ENCODE measurements around the gene GGPS1.
A peak's percentile ranks its signal among the peaks of the same experiment; 100 is the strongest.
"Not testable (repeated sequence)": the region's sequence is repeated elsewhere in the genome, so short reads cannot be mapped to it uniquely, and the experiment has no call there.

Gene GGPS1

GRCh38 chr1:235342471-235342870 lies 14.1 kb downstream of the GGPS1 start:
- no peak for DNase-seq

- DNase-seq = no peak
These were observed 15.4 kb downstream of the GGPS1 start for GRCh38 chr1:235343726-235344125.

- DNase-seq = no peak
These were observed 23.1 kb downstream of the GGPS1 start for GRCh38 chr1:235351441-235351840.

GRCh38 chr1:235351898-235352297 lies 23.5 kb downstream of the GGPS1 start:
- DNase-seq = no peak

DNA sequence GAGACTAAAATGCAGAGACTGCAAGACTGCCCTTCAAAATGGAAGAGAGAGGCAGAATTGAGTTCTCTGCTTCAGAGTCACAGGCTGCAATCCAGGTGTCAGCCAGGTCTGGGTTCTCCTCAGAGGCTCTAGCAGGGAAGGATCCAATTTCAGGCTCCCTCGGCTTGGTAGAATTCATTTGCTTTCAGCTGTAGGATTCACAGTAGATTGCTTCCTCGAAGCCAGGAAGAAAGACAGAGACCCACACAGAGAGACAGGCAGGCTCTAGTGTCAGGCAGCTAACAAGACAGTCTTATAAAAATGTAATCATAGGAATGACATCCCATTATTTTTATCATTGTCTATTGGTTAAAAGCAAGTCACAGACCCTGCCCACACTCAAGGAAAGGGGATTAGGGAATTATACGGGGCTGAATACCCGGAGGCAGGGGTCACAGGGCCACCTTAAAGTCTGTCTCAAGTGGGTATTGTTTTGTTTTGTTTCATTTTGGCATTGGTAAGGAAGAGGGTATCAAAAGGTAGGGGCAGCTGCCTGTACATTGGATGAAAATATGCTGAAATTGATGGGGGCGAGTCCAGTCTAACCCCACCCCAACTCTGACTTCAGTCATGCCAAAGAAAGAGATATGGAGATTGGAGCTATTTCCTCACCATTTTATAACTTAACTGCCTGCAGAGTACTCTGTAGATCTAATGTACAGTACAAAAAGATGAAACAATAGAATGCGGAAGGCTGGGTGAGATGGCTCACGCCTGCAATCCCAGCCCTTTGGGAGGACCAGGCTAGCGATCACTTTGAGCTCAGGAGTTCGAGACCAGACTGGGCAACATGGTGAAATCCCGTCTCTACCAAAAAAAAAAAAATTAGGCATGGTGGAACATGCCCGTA lies 29.4 kb downstream of the GGPS1 start:
- no peak for DNase-seq

- DNase-seq = no peak
These were observed 30.5 kb downstream of the GGPS1 start for GRCh38 chr1:235358899-235359298.

DNA sequence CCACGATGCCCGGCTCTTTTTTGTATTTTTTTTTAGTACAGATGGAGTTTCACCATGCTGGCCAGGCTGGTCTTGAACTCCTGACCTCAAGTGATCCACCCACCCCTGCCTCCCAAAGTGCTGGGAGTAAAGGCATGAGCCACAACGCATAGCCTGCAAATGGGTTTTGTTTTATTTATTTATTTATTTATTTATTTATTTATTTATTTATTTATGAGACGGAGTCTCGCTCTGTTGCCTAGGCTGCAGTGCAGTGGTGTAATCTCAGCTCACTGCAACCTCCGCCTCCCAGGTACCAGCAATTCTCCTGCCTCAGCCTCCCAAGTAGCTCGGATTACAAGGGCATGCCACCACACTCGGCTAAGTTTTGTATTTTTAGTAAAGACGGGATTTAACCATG lies 35.8 kb downstream of the GGPS1 start:
- not testable (repeated sequence) for DNase-seq

DNA sequence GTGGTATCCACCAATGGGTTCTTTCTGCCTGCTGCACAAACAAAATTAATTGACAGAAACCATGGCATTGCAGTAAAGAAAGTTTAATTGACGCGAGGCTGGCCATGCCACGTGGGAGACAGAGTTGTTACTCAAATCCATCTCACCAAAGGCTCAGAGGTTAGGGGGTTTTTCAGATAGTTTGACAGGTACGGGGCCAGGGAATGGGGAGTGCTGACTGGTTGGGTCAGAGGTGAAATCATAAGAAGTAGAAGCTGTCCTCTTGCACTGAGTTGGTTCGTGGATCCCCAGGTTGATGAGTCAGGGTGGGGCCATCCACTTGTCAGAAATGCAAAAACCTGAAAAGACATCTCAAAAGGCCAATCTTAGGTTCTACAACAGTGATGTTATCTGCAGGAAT lies 37.9 kb downstream of the GGPS1 start:
- peak; percentile 21 for DNase-seq

GRCh38 chr1:235367000-235367908 lies 38.9 kb downstream of the GGPS1 start, which contains the start of gene TBCE:
TSS of gene TBCE (plus strand) at chr1:235367427. CDS start at chr1:235380050, 12,623 bp downstream.
- peak; percentile 86 for DNase-seq

- DNase-seq = no peak
These were observed 40.1 kb downstream of the GGPS1 start for GRCh38 chr1:235368428-235368827.

DNA sequence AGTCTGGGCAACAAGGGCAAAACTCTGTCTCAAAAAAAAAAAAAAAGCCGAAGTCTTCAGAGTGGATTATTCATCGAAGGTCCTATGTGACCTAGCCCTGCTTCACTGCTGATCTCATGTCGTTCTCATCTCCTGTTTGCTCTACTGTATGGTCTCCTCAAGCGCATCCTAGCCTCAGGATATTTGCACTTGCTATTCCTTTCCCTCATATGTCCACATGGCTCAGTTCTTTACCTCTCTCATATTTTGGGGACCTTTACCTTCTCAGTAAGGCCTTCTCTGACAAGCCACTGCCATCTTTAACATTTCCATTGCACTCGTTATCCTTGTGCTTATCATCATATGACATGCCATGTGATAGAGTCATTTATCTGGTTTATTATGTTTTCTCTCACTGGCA lies 41.4 kb downstream of the GGPS1 start:
- no peak for DNase-seq

DNA sequence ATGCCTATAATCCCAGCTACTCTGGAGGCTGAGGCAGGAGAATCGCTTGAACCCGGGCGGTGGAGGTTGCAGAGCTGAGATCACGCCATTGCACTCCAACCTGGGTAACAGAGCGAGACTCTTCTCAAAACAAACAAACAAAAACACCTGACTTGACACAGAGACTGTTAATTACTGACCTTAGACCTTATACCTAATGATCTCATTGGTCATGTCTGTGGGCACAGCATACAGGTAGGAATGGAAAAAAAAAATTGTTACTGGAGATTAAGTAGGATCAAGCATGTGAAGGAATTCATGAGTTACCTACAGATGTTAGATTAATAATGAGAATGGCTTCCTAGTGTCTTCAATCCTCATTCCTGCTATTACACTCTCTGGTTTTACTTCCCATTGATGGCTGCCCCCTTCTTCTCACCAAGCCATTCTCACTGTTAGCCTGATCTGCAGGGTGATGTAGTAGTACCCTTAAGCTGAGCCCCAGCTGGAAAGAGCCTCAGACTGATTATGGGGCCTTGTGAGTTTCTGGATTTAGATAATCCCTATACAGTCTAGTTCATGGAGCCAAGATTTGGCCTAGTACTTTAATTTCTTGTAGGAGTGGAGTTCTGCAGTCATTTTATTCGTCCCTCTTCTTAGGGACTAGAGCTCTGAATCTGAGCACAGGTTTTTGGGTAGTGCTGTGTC lies 47.7 kb downstream of the GGPS1 start:
- DNase-seq = no peak

GRCh38 chr1:235378134-235378735 lies 49.9 kb downstream of the GGPS1 start:
- DNase-seq = not testable (repeated sequence)

DNA sequence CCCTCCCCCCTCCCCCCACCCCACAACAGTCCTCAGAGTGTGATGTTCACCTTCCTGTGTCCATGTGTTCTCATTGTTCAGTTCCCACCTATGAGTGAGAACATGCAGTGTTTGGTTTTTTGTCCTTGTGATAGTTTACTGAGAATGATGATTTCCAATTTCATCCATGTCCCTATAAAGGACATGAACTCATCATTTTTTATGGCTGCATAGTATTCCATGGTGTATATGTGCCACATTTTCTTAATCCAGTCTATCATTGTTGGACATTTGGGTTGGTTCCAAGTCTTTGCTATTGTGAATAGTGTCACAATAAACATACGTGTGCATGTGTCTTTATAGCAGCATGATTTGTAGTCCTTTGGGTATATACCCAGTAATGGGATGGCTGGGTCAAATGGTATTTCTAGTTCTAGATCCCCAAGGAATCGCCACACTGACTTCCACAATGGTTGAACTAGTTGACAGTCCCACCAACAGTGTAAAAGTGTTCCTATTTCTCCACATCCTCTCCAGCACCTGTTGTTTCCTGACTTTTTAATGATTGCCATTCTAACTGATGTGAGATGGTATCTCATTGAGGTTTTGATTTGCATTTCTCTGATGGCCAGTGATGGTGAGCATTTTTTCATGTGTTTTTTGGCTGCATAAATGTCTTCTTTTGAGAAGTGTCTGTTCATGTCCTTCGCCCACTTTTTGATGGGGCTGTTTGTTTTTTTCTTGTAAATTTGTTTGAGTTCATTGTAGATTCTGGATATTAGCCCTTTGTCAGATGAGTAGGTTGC lies 53.8 kb downstream of the GGPS1 start:
- not testable (repeated sequence) for DNase-seq

GRCh38 chr1:235385633-235386032 lies 57.3 kb downstream of the GGPS1 start:
- not testable (repeated sequence) for DNase-seq

DNA sequence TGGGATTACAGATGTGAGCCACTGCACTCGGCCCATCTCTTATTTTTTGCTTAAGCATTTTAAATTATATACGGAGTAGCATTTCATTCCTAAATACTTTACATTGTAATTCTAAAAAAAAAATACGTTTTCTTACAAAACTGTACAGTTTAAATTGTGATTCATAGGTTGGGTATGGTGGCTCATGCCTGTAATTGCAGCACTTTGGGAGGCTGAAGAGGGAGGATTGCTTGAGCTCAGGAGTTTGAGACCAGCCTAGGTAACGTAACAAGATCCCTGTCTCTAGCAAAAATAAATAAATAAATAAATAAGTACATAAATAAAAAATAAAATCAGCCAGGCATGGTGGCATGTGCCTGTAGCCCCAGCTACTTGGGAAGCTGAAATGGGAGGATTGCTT lies 63.5 kb downstream of the GGPS1 start:
- no peak for DNase-seq
